RWPE2 (cell line): ENCODE results near the gene RALB.

Experiments
- ATAC-seq: fragments of 200-7000 bp; cut with Tn5 transposase; 3 replicates; pipeline ENCODE4 v1.9.1; 2021; ENCODE audit warnings: low read depth
- DNase-seq: peaks from one replicate; pipeline ENCODE4 v3.0.0-alpha.2; 2020; ENCODE audit warnings: low spot score
- H3K27ac ChIP-seq: fragments of 450-650 bp; 2 replicates; pipeline ENCODE4 v1.5.1; 2017; ENCODE audit warnings: mild to moderate bottlenecking; ENCODE audit not compliant: poor library complexity, severe bottlenecking
- H3K27me3 ChIP-seq: fragments of 250-450 bp; sonication (Bioruptor Pico); 2 replicates; pipeline ENCODE4 v1.5.1; 2021; ENCODE audit warnings: mild to moderate bottlenecking, moderate library complexity; ENCODE audit not compliant: insufficient read depth, poor library complexity, severe bottlenecking
- H3K36me3 ChIP-seq: fragments of 250-450 bp; sonication (Bioruptor Pico); 2 replicates; pipeline ENCODE4 v1.5.1; 2020; ENCODE audit warnings: low read depth, mild to moderate bottlenecking, moderate library complexity
- H3K4me1 ChIP-seq: fragments of 250-450 bp; sonication (Bioruptor Pico); 2 replicates; pipeline ENCODE4 v1.5.1; 2021; ENCODE audit warnings: mild to moderate bottlenecking, moderate library complexity; ENCODE audit not compliant: insufficient read depth, poor library complexity, severe bottlenecking
- H3K4me3 ChIP-seq: fragments of 250-450 bp; sonication (Bioruptor Pico); 2 replicates; pipeline ENCODE4 v1.5.1; 2021; ENCODE audit warnings: mild to moderate bottlenecking, moderate library complexity; ENCODE audit not compliant: severe bottlenecking
- H3K9me3 ChIP-seq: fragments of 250-450 bp; sonication (Bioruptor Pico); 2 replicates; pipeline ENCODE4 v1.5.1; 2021; ENCODE audit warnings: mild to moderate bottlenecking, moderate library complexity; ENCODE audit not compliant: severe bottlenecking
- CTCF ChIP-seq: fragments of 450-650 bp; IDR thresholded peaks from one replicate; pipeline ENCODE4 v1.5.1; 2017; ENCODE audit warnings: mild to moderate bottlenecking, moderate library complexity; ENCODE audit not compliant: poor library complexity, severe bottlenecking

Gene RALB

DNA sequence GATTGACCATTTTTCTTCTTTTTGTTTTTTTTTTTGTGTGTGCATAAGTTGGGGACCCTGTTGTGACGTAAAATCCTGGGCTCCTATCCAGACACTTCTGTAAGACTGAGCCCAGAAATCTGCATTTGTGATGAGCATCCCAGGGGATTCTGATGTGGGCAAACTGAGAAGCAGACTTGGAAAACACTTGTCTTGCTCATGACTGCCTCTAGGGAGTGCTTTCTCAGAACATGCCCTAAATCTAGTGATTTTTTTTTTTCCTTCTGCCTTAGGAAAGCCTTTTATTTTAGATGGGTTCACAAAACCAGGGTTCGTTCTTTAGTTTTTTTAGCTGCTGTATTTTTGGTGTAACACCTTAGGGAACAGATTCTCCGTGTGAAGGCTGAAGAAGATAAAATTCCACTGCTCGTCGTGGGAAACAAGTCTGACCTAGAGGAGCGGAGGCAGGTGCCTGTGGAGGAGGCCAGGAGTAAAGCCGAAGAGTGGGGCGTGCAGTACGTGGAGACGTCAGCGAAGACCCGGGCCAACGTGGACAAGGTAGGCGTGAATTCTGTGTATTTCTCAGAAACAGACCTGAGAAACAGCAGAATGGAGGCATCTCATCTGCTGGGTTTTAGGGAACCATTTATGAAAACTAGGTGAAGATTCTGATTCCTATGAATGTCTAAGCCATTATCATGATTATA is 36.7 kb downstream of the RALB start:
- peaks cover 22% of the 10 kb centered on the region for H3K4me1 ChIP-seq
- DNase-seq (no peak), ATAC-seq (no peak)
- no peak for TF ChIP-seq CTCF
- no peak overlapping the region for H3K4me3 ChIP-seq
- H3K27ac ChIP-seq = no peak overlapping the region
- H3K27me3 ChIP-seq = no peaks in the 10 kb centered on the region
- H3K9me3 ChIP-seq = no peaks in the 10 kb centered on the region
- H3K36me3 ChIP-seq = peaks cover 56% of the 10 kb centered on the region

DNA sequence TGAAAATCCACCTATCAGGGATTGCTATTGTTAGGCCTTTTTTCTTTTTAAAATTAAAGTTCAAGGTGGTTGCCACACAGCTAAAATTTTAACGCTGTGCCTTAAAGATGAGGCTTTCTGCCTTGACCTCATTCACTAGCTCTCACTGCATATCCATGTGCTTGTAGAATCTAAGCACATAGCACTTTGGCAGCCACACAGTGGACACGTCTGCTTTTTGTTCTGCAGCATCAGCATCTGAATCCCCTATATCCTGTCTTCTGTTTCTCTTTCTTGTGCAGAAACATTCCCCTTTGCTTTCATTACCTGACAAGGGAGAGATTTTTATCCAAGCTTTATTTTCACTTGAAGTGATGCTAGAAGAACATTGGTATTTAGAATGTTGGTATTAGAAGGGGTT is 38.1 kb downstream of the RALB start:
- H3K36me3 ChIP-seq = peaks cover 69% of the 10 kb centered on the region
- H3K4me1 ChIP-seq = peaks cover 22% of the 10 kb centered on the region
- no peaks in the 10 kb centered on the region for H3K9me3 ChIP-seq
- H3K27me3 ChIP-seq = no peaks in the 10 kb centered on the region
- H3K4me3 ChIP-seq = no peak overlapping the region
- no peak for ATAC-seq
- H3K27ac ChIP-seq = peak overlapping the region; percentile 65
- no peak for DNase-seq
- TF ChIP-seq CTCF = no peak

DNA sequence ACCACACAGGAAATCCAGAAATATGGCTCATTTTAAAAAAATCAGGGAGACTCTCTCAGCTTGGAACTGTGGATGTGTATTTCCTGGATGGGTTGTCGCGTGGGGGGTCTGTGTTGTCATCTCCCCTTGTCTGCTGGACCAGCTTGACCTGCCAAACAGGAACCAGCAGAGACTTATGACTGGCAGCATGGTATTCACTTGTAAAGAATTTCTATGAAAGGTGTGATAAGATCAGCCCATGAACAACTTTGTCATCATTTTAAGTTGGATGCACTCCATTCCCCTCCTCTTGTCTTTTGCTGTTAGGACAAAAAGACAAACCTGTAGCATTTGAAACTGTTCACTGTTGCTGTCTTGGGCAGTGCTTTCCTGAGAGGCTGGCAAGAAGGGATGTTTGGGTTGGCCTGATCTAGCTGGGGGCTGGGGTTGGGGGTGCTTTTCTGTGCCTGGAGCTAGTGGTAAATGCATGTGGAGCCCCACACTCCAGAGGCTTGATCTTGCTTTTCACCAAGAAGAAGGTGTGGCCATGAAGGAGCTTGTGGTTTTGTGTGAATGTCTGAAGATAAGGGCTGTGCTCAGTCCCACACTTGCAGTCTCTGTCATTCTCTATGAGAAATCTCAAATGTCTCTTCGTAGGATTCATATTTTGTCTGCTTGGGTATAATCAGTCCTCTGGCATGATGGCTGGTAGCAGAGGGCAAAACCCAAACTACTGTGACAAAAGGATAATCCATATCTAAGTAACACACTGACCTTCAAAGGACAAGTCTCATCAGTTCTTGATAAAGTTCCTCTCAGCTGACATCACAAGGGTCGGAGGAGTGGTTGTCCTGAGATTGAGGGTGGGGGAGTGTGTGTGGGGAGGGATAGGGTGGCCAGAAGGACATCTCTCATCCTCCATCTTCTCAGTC is 39.0 kb downstream of the RALB start:
- H3K9me3 ChIP-seq = no peaks in the 10 kb centered on the region
- H3K4me3 ChIP-seq = no peak overlapping the region
- H3K4me1 ChIP-seq = peaks cover 19% of the 10 kb centered on the region
- no peaks in the 10 kb centered on the region for H3K27me3 ChIP-seq
- DNase-seq = no peak
- H3K36me3 ChIP-seq = peaks cover 68% of the 10 kb centered on the region
- peak; percentile 53; the same call in 2 of the 3 replicates for ATAC-seq
- H3K27ac ChIP-seq = peak overlapping the region; percentile 65
- no peak for TF ChIP-seq CTCF

DNA sequence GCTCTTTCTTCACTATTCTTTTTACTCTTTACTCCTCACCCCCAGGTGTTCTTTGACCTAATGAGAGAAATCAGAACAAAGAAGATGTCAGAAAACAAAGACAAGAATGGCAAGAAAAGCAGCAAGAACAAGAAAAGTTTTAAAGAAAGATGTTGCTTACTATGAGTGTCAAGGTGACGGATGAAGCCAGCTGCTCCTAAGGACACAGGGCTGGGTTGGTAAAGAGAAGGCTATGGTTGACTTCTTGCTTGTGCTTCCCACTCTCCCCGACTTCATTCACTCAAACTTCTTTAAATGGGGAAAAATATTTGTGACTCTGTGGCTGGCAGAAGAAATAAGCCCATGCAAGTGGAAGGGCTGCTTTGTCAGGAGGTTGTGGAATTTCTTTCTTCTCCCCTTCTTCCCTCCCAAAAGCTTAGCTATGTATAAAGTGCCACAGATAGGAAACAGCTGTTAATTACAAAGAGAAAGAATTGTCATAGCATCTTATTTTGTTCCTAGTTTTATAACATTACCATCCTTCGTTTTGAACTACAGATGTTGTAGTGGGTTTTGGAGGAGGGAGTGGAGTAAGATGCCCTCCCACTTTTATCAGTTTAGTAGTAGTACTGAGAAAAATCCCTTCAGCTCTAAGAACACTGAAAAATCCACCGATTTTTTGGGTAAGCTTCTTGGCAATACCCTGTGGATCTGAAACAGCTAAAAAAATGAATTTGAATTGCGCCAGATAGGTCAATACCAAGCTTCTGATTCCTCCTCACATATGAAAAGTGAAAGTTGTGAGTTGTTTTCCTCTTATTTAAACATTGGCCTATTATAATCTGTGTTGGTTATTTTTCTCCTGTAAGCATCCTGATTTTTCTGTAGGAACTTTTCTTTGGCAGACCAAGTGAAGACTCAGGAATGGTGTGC is 40.7 kb downstream of the RALB start:
- no peak for TF ChIP-seq CTCF
- no peak overlapping the region for H3K4me3 ChIP-seq
- H3K36me3 ChIP-seq = peaks cover 68% of the 10 kb centered on the region
- no peaks in the 10 kb centered on the region for H3K9me3 ChIP-seq
- no peak for DNase-seq
- H3K4me1 ChIP-seq = peaks cover 11% of the 10 kb centered on the region
- H3K27me3 ChIP-seq = no peaks in the 10 kb centered on the region
- ATAC-seq = no peak
- H3K27ac ChIP-seq = no peak overlapping the region
